KBM-7 (cell line): ENCODE results near the gene CCL21.
A peak's percentile ranks its signal among the peaks of the same experiment; 100 is the strongest.

Experiments
- DNase-seq: peaks from one replicate; pipeline ENCODE4 v3.0.0-alpha.2; 2015
- in situ Hi-C: fragments of 300-500 bp; cut with MboI; formaldehyde crosslinking; loops from 2 replicates; pipeline ENCODE4 v1.14.3; 2020; ENCODE audit warnings: low sequenced_read_pairs, low pct_unique_long_range_greater_than_20kb, mixed read lengths

CCL21 gene

GRCh38 chr9:34684145-34684544, 25.8 kb downstream of the CCL21 start:
- in situ Hi-C loops: no loop called here

GRCh38 chr9:34675869-34676268, 34.1 kb downstream of the CCL21 start:
- in situ Hi-C loops: no loop called here
- DNase-seq: no peak

More at GRCh38 chr9:34684145-34684544, 25.8 kb downstream of the CCL21 start:
- no peak for DNase-seq

- in situ Hi-C loops: no loop called here
- peak; percentile 88 for DNase-seq
These were observed 34.8 kb downstream of the CCL21 start for GRCh38 chr9:34675048-34675714.

GRCh38 chr9:34674440-34674839, 35.5 kb downstream of the CCL21 start:
- no peak for DNase-seq
- in situ Hi-C loops: no loop called here

- no peak for DNase-seq
- in situ Hi-C loops: no loop called here
These were observed 38.6 kb downstream of the CCL21 start for GRCh38 chr9:34671307-34671706.

GRCh38 chr9:34669809-34670562, 40.0 kb downstream of the CCL21 start:
- DNase-seq: no peak
- in situ Hi-C loops: no loop called here

GRCh38 chr9:34665381-34666250, 44.3 kb downstream of the CCL21 start:
- in situ Hi-C loops: no loop called here
- peak; percentile 80 for DNase-seq

- in situ Hi-C loops: no loop called here
- DNase-seq: no peak
These were observed 44.9 kb downstream of the CCL21 start for GRCh38 chr9:34665067-34665380.

- peak; percentile 75 for DNase-seq
- in situ Hi-C loops: no loop called here
These were observed 45.5 kb downstream of the CCL21 start for GRCh38 chr9:34664281-34665066.

- DNase-seq: no peak
- in situ Hi-C loops: no loop called here
These were observed 46.7 kb downstream of the CCL21 start for GRCh38 chr9:34663303-34663605.

- DNase-seq: no peak
- in situ Hi-C loops: no loop called here
These were observed 47.2 kb downstream of the CCL21 start, which contains the start of gene CCL27 for GRCh38 chr9:34662526-34663302. TSS of gene CCL27 (minus strand) at chr9:34662657. CDS start at chr9:34662633, 24 bp downstream.

GRCh38 chr9:34659592-34660253, 50.2 kb downstream of the CCL21 start:
- in situ Hi-C loops: no loop called here
- no peak for DNase-seq
